ENCODE data around the gene CDK5RAP1. TPM values are rescaled to one million over a fixed set of nuclear protein-coding genes. Genes with fewer than 3 reads are reported as not detected.
A peak's percentile ranks its signal among the peaks of the same experiment; 100 is the strongest.
"Not testable (repeated sequence)": the region's sequence is repeated elsewhere in the genome, so short reads cannot be mapped to it uniquely, and the experiment has no call there.

Gene CDK5RAP1, protein sequence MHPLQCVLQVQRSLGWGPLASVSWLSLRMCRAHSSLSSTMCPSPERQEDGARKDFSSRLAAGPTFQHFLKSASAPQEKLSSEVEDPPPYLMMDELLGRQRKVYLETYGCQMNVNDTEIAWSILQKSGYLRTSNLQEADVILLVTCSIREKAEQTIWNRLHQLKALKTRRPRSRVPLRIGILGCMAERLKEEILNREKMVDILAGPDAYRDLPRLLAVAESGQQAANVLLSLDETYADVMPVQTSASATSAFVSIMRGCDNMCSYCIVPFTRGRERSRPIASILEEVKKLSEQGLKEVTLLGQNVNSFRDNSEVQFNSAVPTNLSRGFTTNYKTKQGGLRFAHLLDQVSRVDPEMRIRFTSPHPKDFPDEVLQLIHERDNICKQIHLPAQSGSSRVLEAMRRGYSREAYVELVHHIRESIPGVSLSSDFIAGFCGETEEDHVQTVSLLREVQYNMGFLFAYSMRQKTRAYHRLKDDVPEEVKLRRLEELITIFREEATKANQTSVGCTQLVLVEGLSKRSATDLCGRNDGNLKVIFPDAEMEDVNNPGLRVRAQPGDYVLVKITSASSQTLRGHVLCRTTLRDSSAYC
- 21.1 and 25.9 TPM in 2 replicates for total RNA-seq

DNA sequence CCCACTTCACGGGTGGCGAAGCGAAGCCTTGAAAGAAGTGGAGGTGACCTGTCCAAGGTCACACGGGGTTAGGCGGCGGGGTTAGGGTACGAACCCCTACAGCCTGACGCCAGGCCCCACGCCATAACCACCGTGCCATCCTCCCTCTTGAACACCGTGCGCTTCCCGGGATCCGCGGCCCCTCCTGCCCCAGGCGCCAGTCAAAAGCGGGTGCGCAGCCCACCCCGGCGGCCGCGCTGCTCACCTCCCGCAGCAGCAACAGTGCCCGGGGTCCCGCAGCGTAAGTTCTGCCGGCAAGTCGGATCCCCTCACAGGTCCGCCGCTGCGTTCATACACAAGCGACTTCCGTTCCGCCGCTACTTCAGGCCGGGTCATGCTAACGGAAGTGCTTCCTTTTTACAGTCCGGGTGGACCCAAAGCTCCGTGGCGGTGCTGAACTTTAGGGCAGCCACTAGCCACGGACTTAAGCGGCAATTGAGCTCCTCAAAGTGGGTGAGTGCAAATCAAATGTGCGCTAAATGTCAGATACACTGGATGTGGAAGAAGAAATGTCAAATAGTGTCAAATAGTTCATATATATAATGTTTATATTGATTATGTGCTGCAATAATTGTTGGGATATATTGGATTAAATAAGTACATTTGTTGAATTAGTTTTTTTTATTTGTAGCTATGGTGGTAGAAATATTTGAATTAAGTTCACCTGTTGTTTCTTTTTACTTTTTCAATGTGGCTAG is at the start of gene CDK5RAP1:
CDK5RAP1 (minus strand) TSS at position 336 of the 737 bp plus-strand sequence. CDS start 4,455 bp downstream, outside the sequence.
- DNase-seq: peak; percentile 95

DNA sequence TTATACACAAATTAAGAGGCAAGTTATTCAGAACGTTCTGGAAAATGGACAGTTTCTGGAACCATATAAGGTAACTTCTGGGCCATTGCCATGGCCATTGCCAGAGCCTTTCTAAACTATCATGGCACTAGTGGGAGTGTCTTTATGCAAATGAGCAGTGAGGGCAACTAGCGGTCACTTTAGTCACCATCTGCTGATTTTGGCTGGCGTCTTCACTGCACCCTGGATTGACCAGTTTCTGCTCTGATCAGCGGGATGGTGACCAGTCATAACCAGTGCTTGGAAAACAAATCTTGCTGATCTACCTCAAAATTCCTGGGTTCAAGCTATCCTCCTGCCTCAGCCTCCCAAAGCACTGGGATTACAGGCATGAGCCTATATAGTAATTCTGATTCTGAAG is 49.5 kb upstream of the CDK5RAP1 start:
- DNase-seq: peak; percentile 28

DNA sequence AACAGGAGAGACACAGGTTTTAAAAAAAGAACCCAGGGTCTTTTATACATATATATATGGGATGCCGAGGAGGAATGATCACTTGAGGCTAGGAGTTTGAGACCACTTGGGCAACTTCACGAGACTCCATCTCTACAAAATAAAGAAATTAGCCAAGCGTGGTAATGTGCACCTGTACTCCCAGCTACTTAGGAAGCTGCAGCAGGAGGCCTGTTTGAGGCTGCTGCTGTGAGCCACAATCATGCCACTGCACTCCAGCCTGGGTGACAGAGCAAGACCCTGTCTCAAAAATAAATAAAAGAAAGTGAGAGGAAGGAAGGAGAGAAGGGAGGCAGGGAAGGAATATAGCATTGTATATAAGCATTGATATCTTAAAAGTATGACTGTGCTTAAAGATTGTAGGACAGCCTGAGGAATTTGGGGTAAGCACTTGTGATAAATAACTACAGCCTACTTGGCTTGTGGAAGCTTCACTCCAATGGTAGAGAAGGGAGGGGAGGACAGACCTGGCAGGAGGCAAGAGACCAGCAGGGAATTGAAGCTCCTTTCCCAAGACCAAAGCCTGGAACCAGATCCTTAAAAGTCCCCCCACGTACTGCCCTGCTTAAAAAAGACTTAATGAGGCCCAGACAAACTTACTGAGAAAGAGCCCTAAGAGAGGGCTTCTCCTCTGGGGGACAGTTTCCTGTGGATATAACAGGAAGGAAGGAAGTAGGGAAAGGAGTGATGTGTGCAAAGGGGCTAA is 44.7 kb upstream of the CDK5RAP1 start:
- no peak for DNase-seq

DNA sequence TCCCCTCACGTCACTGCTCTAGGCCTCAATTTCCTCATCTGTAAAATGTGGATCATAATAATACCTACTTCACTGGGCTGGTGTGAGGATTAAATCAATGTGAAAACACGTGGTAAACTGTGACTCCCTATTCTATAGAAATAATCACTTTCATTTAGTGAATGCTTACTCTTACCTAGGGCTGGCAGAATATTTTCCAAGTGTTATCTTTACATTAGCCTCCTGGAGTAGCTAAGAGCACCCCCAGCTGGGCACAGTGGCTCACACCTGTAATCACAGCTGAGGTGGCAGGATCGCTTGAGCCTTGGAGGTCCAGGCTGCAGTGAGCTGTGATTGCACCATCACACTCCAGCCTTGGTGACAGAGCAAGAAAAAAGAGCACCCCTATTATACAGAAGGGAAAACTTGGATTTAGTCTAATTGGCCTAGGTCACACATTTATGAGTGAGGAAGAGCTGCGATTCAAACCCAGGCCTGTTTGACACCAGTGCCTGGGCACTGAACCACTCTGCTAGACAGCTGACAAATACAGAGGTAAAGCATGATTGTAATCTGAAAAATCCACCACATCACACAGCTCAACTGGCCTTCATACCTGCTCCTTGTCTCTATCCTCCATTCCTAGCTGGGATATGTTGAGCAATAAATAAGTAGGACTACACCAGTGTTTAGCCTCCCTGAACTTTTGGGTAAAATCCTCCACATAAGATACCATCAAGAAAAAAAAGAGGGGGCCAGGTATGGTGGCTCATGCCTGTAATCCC is 43.7 kb upstream of the CDK5RAP1 start:
- peak; percentile 19 for DNase-seq

DNA sequence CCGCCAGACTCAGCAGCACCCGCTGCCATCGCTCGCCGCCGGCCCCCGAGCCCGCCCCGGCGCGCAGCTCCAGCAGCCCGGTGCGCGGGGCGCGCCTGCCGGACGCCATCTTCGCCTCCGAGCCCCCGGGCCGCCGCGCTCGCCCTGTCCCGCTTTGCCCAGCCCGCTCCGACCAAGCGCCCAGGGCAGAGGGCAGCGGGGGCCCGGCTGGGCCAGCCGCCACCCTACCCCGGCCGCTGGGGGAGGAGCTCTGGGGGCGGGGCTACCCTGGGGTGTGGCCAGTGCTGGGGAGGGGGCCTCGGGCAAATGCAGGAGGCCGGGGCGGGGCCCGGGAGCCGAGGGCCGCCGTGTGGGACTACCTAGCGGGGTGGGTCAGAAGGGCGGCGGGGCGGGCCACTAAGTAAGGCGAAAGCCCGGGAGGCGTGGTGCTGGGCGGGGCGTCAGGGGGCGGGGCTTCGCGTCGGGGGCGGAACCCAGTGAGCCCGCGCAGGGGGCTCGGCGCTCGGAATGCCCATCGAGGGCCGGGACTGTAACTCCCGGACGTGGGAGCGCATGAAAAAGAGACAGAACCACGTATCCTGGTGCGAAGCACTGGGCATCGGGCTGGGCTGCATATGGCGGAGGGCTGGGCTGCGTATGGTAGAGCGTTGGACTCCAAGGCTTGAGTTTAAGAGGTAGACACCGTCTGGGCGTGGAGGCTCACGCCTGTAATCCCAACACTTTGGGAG is 42.4 kb upstream of the CDK5RAP1 start, which contains the start of gene SNTA1:
SNTA1 (minus strand) TSS at position 252 of the 728 bp plus-strand sequence; CDS start at position 109, 143 bp downstream.
- DNase-seq: peak; percentile 72

DNA sequence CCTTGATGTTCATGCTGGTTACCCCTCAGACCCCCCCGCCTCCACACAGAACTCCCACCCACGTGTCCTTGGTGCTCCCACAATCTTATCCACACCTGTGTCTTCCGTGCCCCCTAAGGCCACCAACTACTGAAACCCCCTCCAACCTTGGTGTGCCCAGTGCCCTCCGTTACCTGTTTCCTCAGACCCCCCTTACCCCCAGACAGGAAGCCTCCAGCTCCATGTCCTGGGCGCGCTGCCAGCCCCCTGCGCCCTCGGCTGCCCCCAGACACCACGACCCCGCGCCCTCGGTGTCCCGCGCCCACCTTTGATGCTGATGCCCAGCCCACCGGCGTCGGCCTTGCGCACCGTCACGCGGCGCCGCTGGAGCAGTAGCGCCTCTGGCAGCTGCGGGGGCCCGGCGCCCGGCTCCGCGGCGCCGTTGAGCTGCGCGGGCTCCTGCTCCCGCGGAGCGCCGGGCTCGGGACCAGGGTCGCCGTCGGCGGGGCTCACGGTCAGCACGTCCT is 41.7 kb upstream of the CDK5RAP1 start:
- DNase-seq: peak; percentile 30

DNA sequence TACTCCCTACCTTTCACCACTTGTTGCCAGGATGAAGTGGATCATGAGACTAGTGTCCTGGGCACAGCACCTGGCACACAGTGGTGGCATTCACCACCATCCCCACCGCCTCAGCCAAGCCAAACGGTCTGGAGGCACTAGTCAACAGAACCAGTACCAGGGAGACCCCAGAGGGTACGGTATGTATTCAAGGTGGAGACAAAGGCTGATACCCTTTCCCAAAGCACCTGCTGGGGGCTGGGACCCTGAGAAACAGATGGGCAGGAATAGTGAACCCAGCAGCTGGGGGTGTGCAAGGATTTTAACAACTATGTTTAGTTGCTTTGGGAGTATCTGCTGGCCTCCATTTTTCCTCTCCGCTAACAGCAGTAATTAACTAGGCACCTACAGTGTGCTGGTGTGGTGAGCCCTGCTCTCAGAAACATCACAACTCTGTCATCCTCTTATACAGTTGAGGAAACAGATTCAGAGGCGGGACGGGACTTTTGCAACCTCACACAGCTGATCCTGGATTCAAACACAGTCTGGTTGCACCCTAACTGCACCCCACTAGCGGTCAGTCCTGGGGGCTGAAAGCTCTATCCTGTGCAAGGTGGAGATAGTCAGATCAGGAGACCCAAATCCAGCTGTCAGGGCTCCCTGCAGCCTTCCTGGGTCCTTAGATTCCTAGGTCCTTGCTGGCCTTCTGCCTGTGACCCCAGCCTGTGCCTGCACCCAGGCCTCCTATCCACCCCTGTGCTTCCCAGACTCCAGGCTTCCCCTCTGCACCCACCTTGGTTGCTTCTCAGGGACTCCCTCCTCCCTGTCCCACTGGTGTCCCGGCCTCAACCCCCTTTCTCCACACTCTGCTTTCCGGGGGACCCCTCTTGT is 41.1 kb upstream of the CDK5RAP1 start:
- DNase-seq: no peak

DNA sequence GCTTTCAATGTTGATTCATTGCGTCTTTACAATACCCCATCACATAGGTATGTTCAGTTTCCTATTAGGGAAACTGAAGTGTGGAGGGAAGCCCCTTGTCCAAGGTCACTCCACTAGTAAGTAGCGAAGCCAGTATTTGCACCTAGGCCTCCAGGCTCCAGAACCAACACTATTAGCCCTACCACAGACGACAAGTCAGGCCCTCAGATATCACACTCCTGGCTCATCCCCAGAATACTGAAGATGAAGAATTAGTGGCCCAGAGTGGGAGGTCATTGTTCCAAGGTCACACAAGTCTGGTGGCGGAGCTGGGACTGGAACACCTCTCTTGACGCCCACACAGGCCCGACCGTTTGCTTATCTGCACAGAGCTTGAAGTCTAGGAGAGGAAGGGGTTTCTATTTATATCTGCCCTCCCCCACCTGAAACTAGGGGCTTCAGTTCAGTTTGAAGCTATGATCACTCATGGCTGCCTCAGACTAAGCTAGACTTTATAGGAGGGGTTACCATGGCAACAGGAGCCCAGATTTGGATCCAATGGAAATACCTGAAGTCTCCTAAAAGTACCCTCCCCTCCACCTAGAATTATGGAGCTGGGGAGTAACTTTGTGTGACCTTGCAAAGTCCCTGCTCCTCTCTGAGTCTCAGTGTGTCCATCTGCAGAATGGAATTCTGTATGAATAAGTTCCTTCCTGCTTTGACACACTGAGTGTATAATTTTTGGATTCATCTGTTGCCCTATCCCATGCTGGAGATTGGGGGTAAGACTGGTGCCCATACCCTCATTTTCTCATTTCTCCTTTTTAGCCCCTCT is 40.0 kb upstream of the CDK5RAP1 start:
- DNase-seq: no peak

DNA sequence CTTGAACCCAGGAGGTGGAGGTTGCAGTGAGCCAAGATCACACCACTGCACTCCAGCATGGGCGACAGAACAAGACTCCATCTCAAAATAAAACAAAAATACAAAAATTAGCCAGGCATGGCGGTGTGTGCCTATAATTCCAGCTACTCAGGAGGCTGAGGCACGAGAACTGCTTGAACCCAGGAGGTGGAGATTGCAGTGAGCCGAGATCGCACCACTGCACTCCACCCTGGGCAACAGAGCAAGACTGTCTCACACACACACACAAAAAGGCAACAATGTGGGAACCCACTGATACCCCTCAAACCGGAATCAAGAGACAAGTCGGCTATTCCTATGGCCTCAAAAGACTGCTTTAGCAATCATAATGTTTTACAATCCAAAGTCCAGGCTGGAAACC is 39.2 kb upstream of the CDK5RAP1 start:
- not testable (repeated sequence) for DNase-seq

DNA sequence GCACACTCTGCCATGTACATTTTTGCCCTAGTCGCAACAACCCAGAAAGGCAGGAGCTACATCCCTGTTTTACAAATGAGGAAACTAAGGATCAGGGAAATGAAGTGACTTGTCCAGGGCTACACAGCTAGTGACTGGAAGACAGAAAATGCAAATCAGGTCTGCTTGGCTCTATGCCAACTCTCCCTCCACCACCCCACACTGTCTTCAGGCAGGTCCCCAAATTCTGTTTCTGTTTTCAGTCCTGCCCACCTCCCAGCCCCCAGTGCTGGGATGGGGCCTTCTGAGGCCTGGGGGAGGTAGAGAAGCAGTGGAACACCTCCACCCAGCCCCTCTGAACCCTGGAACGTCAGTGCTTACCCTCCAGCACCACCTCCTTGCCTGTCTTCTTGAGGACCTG is 37.2 kb upstream of the CDK5RAP1 start:
- DNase-seq: no peak

DNA sequence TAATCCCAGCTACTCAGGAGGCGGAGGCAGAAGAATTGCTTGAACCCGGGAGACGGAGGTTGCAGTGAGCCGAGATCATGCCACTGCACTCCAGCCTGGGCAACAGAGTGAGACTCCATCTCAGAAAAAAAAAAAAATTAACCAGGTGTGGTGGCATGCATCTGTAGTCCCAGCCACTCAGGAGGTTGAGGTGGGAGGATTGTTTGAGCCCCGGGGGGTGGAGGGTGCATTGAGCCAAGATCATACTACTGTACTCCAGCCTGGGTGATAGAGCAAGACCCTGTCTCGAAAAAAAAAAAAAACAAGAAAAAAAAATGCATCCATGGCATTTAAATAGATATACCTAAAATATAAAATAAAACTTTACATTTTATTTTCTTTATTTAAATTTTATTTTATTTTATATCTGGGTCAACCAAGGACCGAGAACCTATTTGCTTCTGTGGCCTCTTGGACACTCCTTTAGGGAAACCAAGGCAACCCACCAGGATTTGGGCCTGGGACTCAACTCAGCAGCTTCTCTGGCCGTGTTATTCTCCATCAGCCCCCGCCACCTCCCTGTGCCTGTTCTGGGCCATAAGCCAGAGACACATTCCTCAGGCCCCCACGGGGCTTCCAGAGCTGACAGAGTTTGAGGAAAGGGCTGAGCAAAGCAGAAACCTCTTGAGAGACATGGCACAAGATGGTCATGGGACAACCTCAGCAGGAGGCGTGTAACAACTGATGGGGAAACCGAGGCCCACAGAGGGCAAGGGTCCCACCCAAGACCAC is 36.0 kb upstream of the CDK5RAP1 start:
- peak; percentile 45 for DNase-seq

DNA sequence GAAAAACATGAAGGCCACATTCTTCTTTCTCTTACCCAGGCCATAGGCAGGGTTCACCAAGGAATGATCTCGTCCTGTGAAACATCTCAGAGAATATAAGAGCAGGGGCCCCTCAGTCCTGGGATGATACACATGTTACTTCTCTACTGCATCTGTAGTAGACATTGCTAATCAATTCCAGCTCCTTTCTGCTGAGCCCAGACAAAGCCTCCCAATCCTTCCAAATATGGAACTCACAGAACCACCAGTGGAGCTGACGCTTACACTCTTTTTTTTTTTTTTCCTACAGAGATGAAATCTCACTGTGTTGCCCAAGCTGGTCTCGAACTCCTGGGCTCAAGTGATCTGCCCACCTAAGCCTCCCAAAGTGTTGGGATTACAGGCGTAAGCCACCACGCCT is 33.1 kb upstream of the CDK5RAP1 start:
- DNase-seq: no peak

DNA sequence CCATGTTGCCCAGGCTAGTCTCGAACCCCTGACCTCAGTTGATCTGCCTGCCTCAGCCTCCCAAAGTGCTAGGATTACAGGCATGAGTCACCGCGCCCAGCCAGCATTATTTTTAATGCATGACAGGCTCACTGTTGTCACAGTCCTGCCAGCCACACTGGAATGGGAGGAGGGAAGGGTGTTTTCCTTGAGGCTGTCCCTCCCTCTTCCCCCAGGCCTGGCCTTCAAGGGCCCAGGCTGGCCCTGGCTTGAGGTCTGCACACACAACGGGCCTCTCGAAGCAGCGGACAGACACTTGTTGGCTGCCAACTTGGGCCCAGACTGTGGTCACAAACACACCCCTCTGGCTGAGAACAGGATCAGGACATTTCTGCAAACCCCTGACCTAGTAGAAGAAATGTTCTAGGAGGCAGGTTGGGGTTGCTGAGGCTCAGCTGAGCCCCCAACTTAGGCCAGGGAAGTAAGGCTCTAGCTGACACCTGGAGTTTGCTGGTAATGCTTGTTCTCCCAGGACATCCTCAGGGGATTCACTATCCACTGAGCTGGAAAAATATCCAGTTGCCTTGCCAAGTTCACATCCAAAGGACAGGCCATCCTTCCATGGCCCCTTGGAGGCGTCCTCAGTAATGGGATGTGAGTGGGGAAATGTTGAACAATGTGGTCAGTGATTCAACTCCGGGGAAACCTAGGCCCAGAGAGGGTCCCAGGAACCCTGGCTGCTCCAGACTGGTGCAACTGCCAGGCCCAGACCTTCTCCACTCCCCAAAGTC is 32.3 kb upstream of the CDK5RAP1 start:
- DNase-seq: no peak

DNA sequence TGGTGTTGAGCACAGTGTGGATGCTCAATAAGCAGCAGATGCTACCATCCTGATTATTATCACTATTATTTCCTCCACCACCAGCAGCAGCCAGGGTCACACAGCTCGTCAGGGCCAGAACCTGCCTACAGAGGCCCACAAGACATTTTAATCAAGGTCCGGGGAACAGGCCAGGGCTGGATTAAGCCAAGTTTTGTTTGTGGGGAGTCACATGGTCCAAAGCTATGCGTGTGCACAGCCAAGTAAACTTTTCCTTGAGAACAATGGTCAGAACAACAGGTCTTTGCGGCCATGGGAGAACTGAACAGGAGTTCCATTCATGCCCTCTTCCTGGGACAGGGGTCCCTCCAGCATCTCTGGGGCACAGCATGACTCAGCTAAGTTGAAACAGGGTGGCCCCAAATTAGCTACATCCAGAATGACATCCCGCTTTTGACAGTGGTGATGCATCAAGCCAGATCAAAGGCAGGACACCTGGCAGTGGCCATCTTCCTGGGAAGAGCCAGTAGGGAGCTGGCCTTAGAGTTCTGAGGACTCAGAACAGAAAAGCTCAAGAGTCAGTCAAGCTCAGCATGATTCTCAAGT is 30.6 kb upstream of the CDK5RAP1 start:
- DNase-seq: no peak

DNA sequence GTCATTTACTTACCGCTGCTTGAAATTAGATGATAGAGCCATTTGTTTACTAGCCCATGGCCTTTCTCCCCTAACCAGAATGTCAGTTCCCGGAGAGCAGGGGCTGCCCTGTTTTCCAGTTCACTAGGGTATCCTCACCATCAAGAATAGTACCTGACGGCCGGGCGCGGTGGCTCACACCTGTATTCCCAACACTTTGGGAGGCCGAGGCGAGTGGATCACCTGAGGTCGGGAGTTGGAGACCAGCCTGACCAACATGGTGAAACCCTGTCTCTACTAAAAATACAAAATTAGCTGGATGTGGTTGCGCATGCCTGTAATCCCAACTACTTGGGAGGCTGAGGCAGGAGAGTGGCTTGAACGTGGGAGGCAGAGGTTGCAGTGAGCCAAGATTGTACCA is 22.6 kb upstream of the CDK5RAP1 start:
- DNase-seq: not testable (repeated sequence)

DNA sequence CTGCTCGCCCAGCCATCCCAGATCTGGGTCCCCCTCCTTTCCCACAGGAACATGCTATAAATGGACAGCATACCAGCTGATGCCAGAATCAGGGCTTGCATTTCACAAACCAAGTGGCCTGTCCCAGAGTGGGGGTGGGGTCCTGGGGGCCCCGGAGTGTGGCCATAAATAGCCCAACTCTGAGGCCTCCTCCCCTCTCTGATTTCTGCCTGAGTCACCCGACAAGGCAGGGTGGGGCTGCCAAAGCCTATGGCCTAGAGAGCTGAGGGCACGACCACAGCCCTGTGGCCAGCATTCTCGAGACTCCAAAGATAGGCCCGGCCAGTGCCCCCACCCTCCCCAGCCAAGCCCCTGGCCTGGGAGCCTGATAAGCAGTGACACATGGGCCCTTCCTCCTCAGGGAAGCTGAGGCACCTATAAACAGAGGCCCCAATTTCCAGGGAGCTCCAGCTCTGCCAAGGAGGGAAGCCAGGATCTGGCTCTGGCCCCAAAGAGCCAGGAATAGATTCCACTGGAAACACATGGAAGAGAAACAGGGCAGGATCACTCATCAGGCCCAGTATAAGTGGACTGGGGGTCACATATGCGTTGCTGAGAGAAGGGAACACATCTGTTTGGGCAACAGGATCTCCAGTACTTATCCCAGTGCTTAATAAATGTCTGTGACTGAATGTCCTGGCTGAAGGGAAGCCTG is 22.0 kb upstream of the CDK5RAP1 start:
- DNase-seq: no peak
